ENCODE results near the gene DAPK2.
"Not testable (repeated sequence)": the region's sequence is repeated elsewhere in the genome, so short reads cannot be mapped to it uniquely, and the experiment has no call there.

The DAPK2 gene

GRCh38 chr15:64070106-64070505, 23.8 kb upstream of the DAPK2 start:
- DNase-seq (ENCODE audit: low read depth): no peak
- TF ChIP-seq CTCF (IDR thresholded peaks at IDR 0.05; ENCODE audit: control insufficient read depth, insufficient read depth, low read depth, low read length, missing control alignments): no peak
- H3K4me3 ChIP-seq (ENCODE audit: control insufficient read depth, low read depth, low read length): no peak overlapping the region

- DNase-seq (ENCODE audit: low read depth): no peak
- H3K4me3 ChIP-seq (ENCODE audit: control insufficient read depth, low read depth, low read length): no peak overlapping the region
- no peak for TF ChIP-seq CTCF (IDR thresholded peaks at IDR 0.05; ENCODE audit: control insufficient read depth, insufficient read depth, low read depth, low read length, missing control alignments)
These were observed 21.8 kb upstream of the DAPK2 start for GRCh38 chr15:64068133-64068532.

GRCh38 chr15:64067564-64068030, 21.3 kb upstream of the DAPK2 start:
- no peak for DNase-seq (ENCODE audit: low read depth)
- H3K4me3 ChIP-seq (ENCODE audit: control insufficient read depth, low read depth, low read length): no peak overlapping the region
- peak; percentile 79 for TF ChIP-seq CTCF (IDR thresholded peaks at IDR 0.05; ENCODE audit: control insufficient read depth, insufficient read depth, low read depth, low read length, missing control alignments)

- H3K4me3 ChIP-seq (ENCODE audit: control insufficient read depth, low read depth, low read length): no peak overlapping the region
- no peak for DNase-seq (ENCODE audit: low read depth)
- no peak for TF ChIP-seq CTCF (IDR thresholded peaks at IDR 0.05; ENCODE audit: control insufficient read depth, insufficient read depth, low read depth, low read length, missing control alignments)
These were observed 20.2 kb upstream of the DAPK2 start for GRCh38 chr15:64066451-64066850.

GRCh38 chr15:64060716-64061115, 14.4 kb upstream of the DAPK2 start:
- H3K4me3 ChIP-seq (ENCODE audit: control insufficient read depth, low read depth, low read length): no peak overlapping the region
- DNase-seq (ENCODE audit: low read depth): no peak
- TF ChIP-seq CTCF (IDR thresholded peaks at IDR 0.05; ENCODE audit: control insufficient read depth, insufficient read depth, low read depth, low read length, missing control alignments): no peak

GRCh38 chr15:64059104-64059503, 12.8 kb upstream of the DAPK2 start:
- H3K4me3 ChIP-seq (ENCODE audit: control insufficient read depth, low read depth, low read length); DNase-seq (ENCODE audit: low read depth): not testable (repeated sequence)

GRCh38 chr15:64058279-64058678, 12.0 kb upstream of the DAPK2 start:
- no peak for TF ChIP-seq CTCF (IDR thresholded peaks at IDR 0.05; ENCODE audit: control insufficient read depth, insufficient read depth, low read depth, low read length, missing control alignments)
- DNase-seq (ENCODE audit: low read depth): no peak
- no peak overlapping the region for H3K4me3 ChIP-seq (ENCODE audit: control insufficient read depth, low read depth, low read length)

GRCh38 chr15:64053674-64054073, 7.4 kb upstream of the DAPK2 start:
- DNase-seq (ENCODE audit: low read depth); H3K4me3 ChIP-seq (ENCODE audit: control insufficient read depth, low read depth, low read length): not testable (repeated sequence)

Data from AG09309 (cell line).